HCT116 (cell line): ENCODE data around the gene TRDN.

Source experiments
- CEBPB ChIP-seq: IDR thresholded peaks from 2 replicates; pipeline ENCODE4 v1.6.1; 2012; ENCODE audit warnings: low read depth
- CTCF ChIP-seq, 3 experiments: fragments of 200-600 bp in 1 of 3; sonication (generic) in 1 of 3; IDR thresholded peaks in 2 of 3; conservative IDR thresholded peaks in 1 of 3; 2 replicates each; pipeline ENCODE4 v1.5.1; 2012 to 2017; ENCODE audit warnings: low read depth in 2 of 3, low read length in 2 of 3, antibody characterized with exemption in 1 of 3, borderline replicate concordance in 1 of 3, control low read depth in 1 of 3, mild to moderate bottlenecking in 1 of 3, mixed read lengths in 1 of 3, mixed run types in 1 of 3, moderate library complexity in 1 of 3; ENCODE audit not compliant: insufficient read depth in 1 of 3
- EGR1 ChIP-seq: IDR thresholded peaks from 2 replicates; pipeline ENCODE4 v1.6.1; 2012; ENCODE audit warnings: low read depth
- EZH2 ChIP-seq: fragments of 200-600 bp; sonication (generic); IDR thresholded peaks from 2 replicates; pipeline ENCODE4 v1.6.1; 2017; ENCODE audit warnings: antibody characterized with exemption, mixed run types
- MAX ChIP-seq: IDR thresholded peaks from 2 replicates; pipeline ENCODE4 v1.6.1; 2012
- POLR2A ChIP-seq: IDR thresholded peaks from 2 replicates; pipeline ENCODE4 v1.7.0; 2011; ENCODE audit warnings: borderline replicate concordance; ENCODE audit not compliant: insufficient read depth, insufficient read length; ENCODE audit errors: extremely low read depth
- POLR2AphosphoS5 ChIP-seq: IDR thresholded peaks from 2 replicates; pipeline ENCODE4 v1.6.1; 2011; ENCODE audit warnings: mild to moderate bottlenecking, low read depth, low read length, moderate library complexity
- REST ChIP-seq: IDR thresholded peaks from 2 replicates; pipeline ENCODE4 v1.6.1; 2012; ENCODE audit warnings: low read depth
- SIN3A ChIP-seq: IDR thresholded peaks from 2 replicates; pipeline ENCODE4 v1.6.1; 2012; ENCODE audit warnings: low read depth
- SP1 ChIP-seq: IDR thresholded peaks from 2 replicates; pipeline ENCODE4 v1.6.1; 2012; ENCODE audit warnings: low read depth
- ZNF274 ChIP-seq: fragments of 200-500 bp; sonication (Bioruptor generic); IDR thresholded peaks from 2 replicates; pipeline ENCODE4 v1.6.1; 2014; ENCODE audit warnings: mild to moderate bottlenecking, low read depth, low read length, inconsistent platforms

- TF ChIP-seq CTCF (IDR thresholded peaks at IDR 0.05 in 2 of 3, conservative IDR thresholded peaks at IDR 0.05 in 1 of 3; ENCODE audit: borderline replicate concordance in 1 of 3, insufficient read depth in 1 of 3, low read depth in 2 of 3, low read length in 2 of 3) (no peak), POLR2AphosphoS5 (no peak), POLR2A (no peak), ZNF274 (no peak), EZH2 (no peak), SP1 (no peak), REST (no peak), MAX (no peak), EGR1 (no peak), SIN3A (no peak), CEBPB (no peak)
These were observed 205.8 kb downstream of the TRDN start for GRCh38 chr6:123430970-123431369.
